Measurements from ENCODE around the gene HES1.

DNA sequence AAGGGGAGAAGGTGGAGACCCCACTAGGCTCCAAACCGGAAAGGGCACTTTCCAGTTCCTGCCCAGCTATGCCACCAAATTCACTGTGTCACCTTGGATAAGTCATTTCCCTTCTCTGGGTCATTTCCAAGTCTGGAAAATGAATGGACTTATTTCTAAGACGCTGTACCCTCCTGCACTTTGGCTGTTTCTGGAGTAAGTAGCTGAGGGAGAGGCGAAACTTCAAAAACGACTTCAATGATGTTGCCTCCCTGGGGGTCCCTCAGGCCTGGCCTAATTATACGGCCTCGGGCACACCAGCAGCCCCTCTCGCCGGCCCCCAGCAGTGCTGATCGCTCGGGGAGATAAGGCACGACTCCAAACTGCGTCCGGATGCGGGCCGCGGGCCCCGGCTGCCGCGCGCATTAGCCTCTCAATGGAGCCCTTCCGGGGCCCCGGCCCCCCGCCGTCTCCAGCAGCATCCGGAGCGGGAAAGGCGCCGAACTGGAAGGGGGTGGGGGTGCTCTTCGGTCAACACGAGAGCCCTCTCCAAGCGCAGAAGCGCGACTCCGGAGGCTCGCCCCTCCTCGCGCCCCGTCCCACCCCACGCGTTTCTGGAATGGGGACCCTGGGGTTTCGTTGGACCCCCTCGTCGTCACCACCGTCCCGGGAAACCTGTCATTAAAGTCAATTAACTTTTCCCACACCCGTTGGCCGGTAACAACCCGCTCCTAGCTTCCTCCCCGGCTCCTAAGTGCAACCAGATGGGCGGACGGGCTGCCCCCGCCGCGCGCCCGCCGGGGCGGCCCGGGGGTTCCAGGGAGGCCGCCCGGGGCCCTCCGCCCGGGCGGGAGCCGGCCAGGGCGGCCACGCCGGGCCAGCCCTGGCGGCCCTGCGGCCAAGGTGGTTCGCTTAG, 4.8 kb downstream of the HES1 start:
- TF ChIP-seq, protein P1, sequence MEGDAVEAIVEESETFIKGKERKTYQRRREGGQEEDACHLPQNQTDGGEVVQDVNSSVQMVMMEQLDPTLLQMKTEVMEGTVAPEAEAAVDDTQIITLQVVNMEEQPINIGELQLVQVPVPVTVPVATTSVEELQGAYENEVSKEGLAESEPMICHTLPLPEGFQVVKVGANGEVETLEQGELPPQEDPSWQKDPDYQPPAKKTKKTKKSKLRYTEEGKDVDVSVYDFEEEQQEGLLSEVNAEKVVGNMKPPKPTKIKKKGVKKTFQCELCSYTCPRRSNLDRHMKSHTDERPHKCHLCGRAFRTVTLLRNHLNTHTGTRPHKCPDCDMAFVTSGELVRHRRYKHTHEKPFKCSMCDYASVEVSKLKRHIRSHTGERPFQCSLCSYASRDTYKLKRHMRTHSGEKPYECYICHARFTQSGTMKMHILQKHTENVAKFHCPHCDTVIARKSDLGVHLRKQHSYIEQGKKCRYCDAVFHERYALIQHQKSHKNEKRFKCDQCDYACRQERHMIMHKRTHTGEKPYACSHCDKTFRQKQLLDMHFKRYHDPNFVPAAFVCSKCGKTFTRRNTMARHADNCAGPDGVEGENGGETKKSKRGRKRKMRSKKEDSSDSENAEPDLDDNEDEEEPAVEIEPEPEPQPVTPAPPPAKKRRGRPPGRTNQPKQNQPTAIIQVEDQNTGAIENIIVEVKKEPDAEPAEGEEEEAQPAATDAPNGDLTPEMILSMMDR (IDR thresholded peaks at IDR 0.05; ENCODE audit: insufficient read depth, low read length, poor library complexity, severe bottlenecking): no peak
- no peak for TF ChIP-seq EZH2phosphoT487 (conservative IDR thresholded peaks at IDR 0.05; ENCODE audit: low read length)

Measured in SU-DHL-6 (cell line).